Heart left ventricle (tissue), 16 donors: ENCODE data around the gene RALGAPA2. TPM values are rescaled to one million over a fixed set of nuclear protein-coding genes. Genes with fewer than 3 reads are reported as not detected.

Experiments
- ATAC-seq, 4 donors: fragments of 200-7000 bp; cut with Tn5 transposase; one replicate each; pipeline ENCODE4 v1.9.1; 2020 to 2022; ENCODE audit warnings: moderate library complexity in 4 of 4, mild to moderate bottlenecking in 3 of 4, moderate number of reproducible peaks in 1 of 4
- DNase-seq, 5 donors: peaks; one replicate each; pipeline ENCODE4 v3.0.0-alpha.2; 2020
- H3K27ac ChIP-seq, 12 donors: fragments of 200-600 bp; sonication (generic) in 4 of 12; one replicate each; pipeline versions ENCODE4 v1.5.0 to v1.8.0; 2016 to 2022; ENCODE audit warnings: mild to moderate bottlenecking in 2 of 12
- H3K27me3 ChIP-seq, 9 donors: fragments of 200-600 bp; sonication (generic) in 2 of 9; one replicate each; pipeline versions ENCODE4 v1.5.1 to v1.8.0; 2016 to 2022; ENCODE audit warnings: mild to moderate bottlenecking in 3 of 9
- H3K36me3 ChIP-seq, 9 donors: fragments of 200-600 bp; sonication (generic) in 2 of 9; one replicate each; pipeline versions ENCODE4 v1.5.0 to v1.8.0; 2018 to 2022; ENCODE audit warnings: mild to moderate bottlenecking in 2 of 9
- H3K4me1 ChIP-seq, 12 donors: fragments of 200-600 bp; sonication (generic) in 4 of 12; one replicate each; pipeline versions ENCODE4 v1.5.0 to v1.8.0; 2016 to 2022; ENCODE audit warnings: mild to moderate bottlenecking in 3 of 12
- H3K4me3 ChIP-seq, 12 donors: fragments of 200-600 bp; sonication (generic) in 4 of 12; one replicate each; pipeline versions ENCODE4 v1.5.0 to v1.8.0; 2017 to 2022; ENCODE audit warnings: mild to moderate bottlenecking in 9 of 12, moderate library complexity in 4 of 12
- H3K9me3 ChIP-seq, 12 donors: fragments of 200-600 bp; sonication (generic) in 4 of 12; one replicate each; pipeline versions ENCODE4 v1.5.0 to v1.8.0; 2016 to 2022; ENCODE audit warnings: mild to moderate bottlenecking in 1 of 12
- CTCF ChIP-seq, 12 donors: fragments of 200-600 bp; sonication (generic) in 4 of 12; IDR thresholded peaks; one replicate each; pipeline versions ENCODE4 v1.5.0 to v1.8.0; 2018 to 2022; ENCODE audit warnings: antibody characterized with exemption in 12 of 12, mild to moderate bottlenecking in 5 of 12
- POLR2A ChIP-seq, 2 donors: fragments of 450-650 bp; IDR thresholded peaks; one replicate each; pipeline ENCODE4 v1.6.1; 2017; ENCODE audit warnings: antibody characterized with exemption in 2 of 2, mild to moderate bottlenecking in 2 of 2, moderate library complexity in 2 of 2
- WGBS, 4 donors: extraction: QIAGEN DNeasy Blood & Tissue Kit in 2 of 4; methylation state at CpG; one replicate each; pipeline versions ENCODE4 v1.1.5 to v1.1.7; 2013 to 2018; 5-methylcytosine and 5-hydroxymethylcytosine counted together
- intact Hi-C, 10 donors: fragments of 100-400 bp; cut with DNase I; formaldehyde crosslinking; loops; one replicate each; pipeline versions ENCODE4 v1.11.1 to v1.14.2; 2022
- polyA plus RNA-seq, 2 donors: library from polyadenylated mRNA; stranded (reverse); fragments of 200-250 nt; gene quantifications; one replicate each; pipeline ENCODE4 v1.2.3, GENCODE V29; 2013
- total RNA-seq, 9 donors: library from RNA; depleted of rRNA in 2 of 9; stranded (reverse); fragments of >200 nt in 2 of 9; fragmentation: NEBNext Ultra II Directional in 3 of 9; extraction: Animal tissue kit (Norgen Biotek cat#: 25700) in 3 of 9; gene quantifications; one replicate each; pipeline versions ENCODE4 v1.1.0 to v1.2.4, GENCODE V29; 2016 to 2023
- donor health status: ischemic (EF 13 %, LVEDD 7.1; RV severe dilation, severe dysfunction).
- donor health status: healthy with polysubstance abuse.
- donor health status: DM: no; HTN: yes; CAD: no.
- donor health status: DM: no; HTN: no; CAD: no.
- donor health status: ischemic (EF 25% LVEDD 6.9; RV normal size, moderate dysfunction).
- donor health status: ischemic (EF 25% LVEDD 5.7; RV mildly dilated, moderate dysfunction).
- donor health status: healthy.
- donor health status: DM: yes; HTN: yes; CAD: no.
- donor health status: ischemic (EF 35%, LVEDD 5.7; RV mildly dilated, moderate dysfunction).
- donor health status: nonischemic (EF 11% LVEDD 7.7; RV severe dilation, severe dysfunction).
- donor health status: DM: yes; HTN: yes; CAD: no.
- donor health status: PGD.
- donor health status: ischemic (EF 29% LVEDD 5.4; RV normal size, mild dysfunction).
- donor health status: nonischemic (EF 23%, LVEDD 6.1; RV moderate dilation, normal function).

Gene RALGAPA2
- total and polyA plus RNA-seq, 11 donors, result 5.6 to 33.8 (median 21.4) TPM

DNA sequence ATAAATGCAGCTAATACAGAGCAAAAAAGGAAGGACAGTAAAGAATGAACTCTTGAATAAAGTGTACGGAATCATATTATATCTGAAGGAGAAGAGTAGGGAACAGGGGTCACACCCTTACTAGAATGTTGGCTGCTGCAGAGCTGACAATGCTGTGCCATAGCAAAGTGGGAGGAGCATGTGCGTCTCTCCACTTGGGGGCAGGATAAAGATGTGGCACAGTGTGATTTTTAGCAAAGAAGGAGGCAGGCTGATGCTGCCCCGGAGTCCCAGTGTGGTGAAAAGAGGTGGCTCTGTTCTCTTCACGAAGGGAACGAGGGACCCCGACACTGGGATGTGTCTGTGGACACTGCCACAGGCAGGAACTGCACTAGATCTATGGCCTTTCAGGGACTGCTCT lies 277.0 kb downstream of the RALGAPA2 start:
- intact Hi-C loops, result loop anchor here in 1 of 10 donors (10.0 kb wide), 1 partner anchor 1871 kb away; the partner anchor contains the start of gene SMIM26
- WGBS, 4 donors, result 72 to 84% (median 75%) methylated on average over 6 of the region's 6 CpGs
- Histone ChIP-seq H3K4me3 (no peak overlapping the region), H3K27ac (no peak overlapping the region), H3K27me3 (no peaks in the 10 kb centered on the region), H3K4me1 (peaks cover 0 to 2% (median 0%) of the 10 kb centered on the region in 12 donors), H3K36me3 (peaks cover 0 to 13% (median 0%) of the 10 kb centered on the region in 9 donors), H3K9me3 (no peaks in the 10 kb centered on the region)
- DNase-seq (no peak), ATAC-seq (peak in 3 of 4 donors; percentile 38 to 64 (median 46))
- TF ChIP-seq POLR2A (IDR thresholded peaks at IDR 0.05), result no peak
- TF ChIP-seq CTCF (IDR thresholded peaks at IDR 0.05), result peak in 2 of 12 donors; percentile 19 to 26

DNA sequence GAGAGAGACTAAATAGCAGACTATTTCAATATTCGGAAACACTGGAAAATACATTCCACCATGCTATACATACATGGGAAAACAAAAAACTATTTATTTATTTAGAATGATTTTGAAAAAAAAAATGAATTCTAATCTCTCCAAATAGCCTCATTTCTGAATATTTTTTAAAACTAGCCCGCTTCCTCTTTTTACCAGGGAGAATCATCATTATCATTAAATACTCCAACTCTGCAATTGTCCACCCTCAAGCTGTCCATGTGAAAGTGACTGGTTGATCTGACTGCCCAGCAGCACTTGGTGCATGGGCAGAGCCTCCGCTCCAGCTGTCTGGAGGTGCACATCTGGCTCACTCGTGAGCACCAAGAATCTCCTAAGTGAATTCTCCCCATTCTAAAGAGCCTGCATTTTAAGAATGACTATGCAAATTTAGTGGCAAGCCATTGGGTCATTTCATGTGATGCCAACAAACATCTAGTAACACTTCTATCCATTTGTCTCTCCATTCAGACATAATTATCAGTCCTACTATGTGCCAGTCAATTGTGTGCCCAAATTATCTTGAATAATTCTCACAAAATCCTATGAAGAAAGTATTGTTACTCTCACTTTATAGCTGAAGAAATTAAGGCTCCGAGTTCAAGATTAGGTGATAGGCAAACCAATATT lies 279.7 kb downstream of the RALGAPA2 start:
- TF ChIP-seq POLR2A (IDR thresholded peaks at IDR 0.05) (no peak), CTCF (IDR thresholded peaks at IDR 0.05) (no peak)
- Histone ChIP-seq H3K9me3 (no peaks in the 10 kb centered on the region), H3K27me3 (no peaks in the 10 kb centered on the region), H3K4me1 (no peaks in the 10 kb centered on the region), H3K27ac (no peak overlapping the region), H3K36me3 (peaks cover 0 to 13% (median 0%) of the 10 kb centered on the region in 9 donors), H3K4me3 (no peak overlapping the region)
- intact Hi-C loops, result loop anchor here in 1 of 10 donors (10.0 kb wide), 1 partner anchor 1868 kb away; the partner anchor contains the start of gene SMIM26
- DNase-seq, result no peak
- no peak for ATAC-seq
- WGBS, 4 donors, result 94 to 97% (median 96%) methylated on average over 5 of the region's 5 CpGs

- 50 to 63% (median 59%) methylated on average over 3 of the region's 3 CpGs for WGBS, 4 donors
- H3K27ac ChIP-seq, result no peak overlapping the region
- peak in 3 of 4 donors; percentile 59 to 77 (median 68) for ATAC-seq
- H3K4me1 ChIP-seq, result no peaks in the 10 kb centered on the region
- peak in 1 of 5 donors; percentile 43 for DNase-seq
- intact Hi-C loops, result loop anchor here in 1 of 10 donors (10.0 kb wide), 1 partner anchor 1865 kb away; the partner anchor contains the start of gene SMIM26
- peaks cover 0 to under 1% (median 0%) of the 10 kb centered on the region in 9 donors for H3K36me3 ChIP-seq
- no peaks in the 10 kb centered on the region for H3K27me3 ChIP-seq
- H3K4me3 ChIP-seq, result no peak overlapping the region
- H3K9me3 ChIP-seq, result no peaks in the 10 kb centered on the region
- TF ChIP-seq POLR2A (IDR thresholded peaks at IDR 0.05) (no peak), CTCF (IDR thresholded peaks at IDR 0.05) (no peak)
These were observed 282.4 kb downstream of the RALGAPA2 start for GRCh38 chr20:20430066-20430465.

GRCh38 chr20:20428067-20428466 lies 284.4 kb downstream of the RALGAPA2 start:
- intact Hi-C loops, result no loop called here
- TF ChIP-seq CTCF (IDR thresholded peaks at IDR 0.05) (no peak), POLR2A (IDR thresholded peaks at IDR 0.05) (no peak)
- no peaks in the 10 kb centered on the region for H3K27me3 ChIP-seq
- ATAC-seq, result no peak
- 86 to 94% (median 91%) methylated on average over 3 of the region's 3 CpGs for WGBS, 4 donors
- H3K4me1 ChIP-seq, result no peaks in the 10 kb centered on the region
- no peak overlapping the region for H3K27ac ChIP-seq
- no peak overlapping the region for H3K4me3 ChIP-seq
- no peak for DNase-seq
- H3K9me3 ChIP-seq, result no peaks in the 10 kb centered on the region
- H3K36me3 ChIP-seq, result no peaks in the 10 kb centered on the region
